ENCODE measurements around the gene SH3TC1. TPM values are rescaled to one million over a fixed set of nuclear protein-coding genes. Genes with fewer than 3 reads are reported as not detected.

The SH3TC1 gene
- total RNA-seq, 2 experiments from 2014 or later, result 28.5 to 28.8 TPM

DNA sequence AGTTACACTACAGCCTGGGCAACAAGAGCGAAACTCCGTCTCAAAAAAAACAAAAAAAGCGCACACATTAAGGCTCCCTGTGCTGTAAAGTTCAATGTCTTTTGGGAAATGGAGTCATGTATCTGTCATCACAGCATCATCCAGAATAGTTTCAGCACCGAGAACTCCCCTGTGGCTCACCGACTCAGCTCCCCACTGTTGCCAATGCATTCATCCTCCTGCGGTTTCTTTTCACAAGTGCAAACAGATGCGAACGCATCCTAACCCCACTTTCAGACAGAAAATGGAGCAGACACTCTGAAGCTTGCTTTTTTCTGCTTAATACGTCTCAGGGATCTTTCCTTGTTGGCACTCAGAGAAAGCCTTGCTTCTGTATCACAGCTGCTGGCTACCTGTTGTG lies 13.8 kb upstream of the SH3TC1 start:
- POLR2A ChIA-PET, result no interaction called here
- CTCF ChIA-PET, result interaction anchor here (1.5 kb wide), 1 partner anchor 9 kb away, joined by 9 read pairs; no protein-coding TSS in a partner anchor
- no peaks in the 10 kb centered on the region for H3K36me3 Mint-ChIP-seq
- no peak overlapping the region for H3K4me3 Mint-ChIP-seq
- no peaks in the 10 kb centered on the region for H3K4me1 Mint-ChIP-seq (ENCODE audit: low read depth)
- intact Hi-C loops (cut with micrococcal nuclease), result no loop called here
- no peak overlapping the region for H3K27ac Mint-ChIP-seq
- no peak for DNase-seq
- no peaks in the 10 kb centered on the region for H3K9me3 Mint-ChIP-seq
- H3K27me3 Mint-ChIP-seq, result no peaks in the 10 kb centered on the region

GRCh38 chr4:8185930-8186329 lies 13.2 kb upstream of the SH3TC1 start:
- H3K4me1 Mint-ChIP-seq (ENCODE audit: low read depth), result no peaks in the 10 kb centered on the region
- no peak for DNase-seq
- H3K27ac Mint-ChIP-seq, result no peak overlapping the region
- H3K27me3 Mint-ChIP-seq, result no peaks in the 10 kb centered on the region
- intact Hi-C loops (cut with micrococcal nuclease), result no loop called here
- ChIA-PET CTCF (interaction anchor here (1.5 kb wide), 1 partner anchor 10 kb away, joined by 9 read pairs; no protein-coding TSS in a partner anchor), POLR2A (no interaction called here)
- no peaks in the 10 kb centered on the region for H3K9me3 Mint-ChIP-seq
- H3K36me3 Mint-ChIP-seq, result no peaks in the 10 kb centered on the region
- H3K4me3 Mint-ChIP-seq, result no peak overlapping the region

DNA sequence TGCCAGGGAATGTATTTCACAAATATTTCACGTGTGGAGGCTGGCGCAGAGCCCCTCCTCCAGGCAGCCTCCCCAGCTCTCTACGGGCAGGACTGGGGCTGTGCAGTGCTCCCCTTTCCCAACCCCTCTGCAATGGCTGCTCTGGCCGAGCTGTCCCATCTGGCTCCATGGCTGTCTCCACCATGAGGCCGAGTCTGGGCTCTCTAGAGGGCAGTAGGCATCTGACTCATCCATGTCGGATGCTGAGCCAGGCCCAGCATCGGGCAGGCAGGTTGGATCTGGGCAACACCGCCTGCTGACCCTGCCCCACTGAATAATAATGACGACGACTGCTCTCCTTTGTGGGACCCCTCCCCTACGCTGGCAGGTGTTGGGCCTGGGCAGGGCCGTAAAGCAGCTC lies 11.0 kb upstream of the SH3TC1 start:
- Mint-ChIP-seq H3K36me3 (no peaks in the 10 kb centered on the region), H3K9me3 (no peaks in the 10 kb centered on the region), H3K4me1 (ENCODE audit: low read depth) (no peaks in the 10 kb centered on the region), H3K27ac (no peak overlapping the region), H3K4me3 (no peak overlapping the region), H3K27me3 (no peaks in the 10 kb centered on the region)
- intact Hi-C loops (cut with micrococcal nuclease), result no loop called here
- DNase-seq, result no peak
- ChIA-PET POLR2A (no interaction called here), CTCF (interaction anchor here (1.3 kb wide), 1 partner anchor 11 kb away, joined by 3 read pairs; no protein-coding TSS in a partner anchor)

DNA sequence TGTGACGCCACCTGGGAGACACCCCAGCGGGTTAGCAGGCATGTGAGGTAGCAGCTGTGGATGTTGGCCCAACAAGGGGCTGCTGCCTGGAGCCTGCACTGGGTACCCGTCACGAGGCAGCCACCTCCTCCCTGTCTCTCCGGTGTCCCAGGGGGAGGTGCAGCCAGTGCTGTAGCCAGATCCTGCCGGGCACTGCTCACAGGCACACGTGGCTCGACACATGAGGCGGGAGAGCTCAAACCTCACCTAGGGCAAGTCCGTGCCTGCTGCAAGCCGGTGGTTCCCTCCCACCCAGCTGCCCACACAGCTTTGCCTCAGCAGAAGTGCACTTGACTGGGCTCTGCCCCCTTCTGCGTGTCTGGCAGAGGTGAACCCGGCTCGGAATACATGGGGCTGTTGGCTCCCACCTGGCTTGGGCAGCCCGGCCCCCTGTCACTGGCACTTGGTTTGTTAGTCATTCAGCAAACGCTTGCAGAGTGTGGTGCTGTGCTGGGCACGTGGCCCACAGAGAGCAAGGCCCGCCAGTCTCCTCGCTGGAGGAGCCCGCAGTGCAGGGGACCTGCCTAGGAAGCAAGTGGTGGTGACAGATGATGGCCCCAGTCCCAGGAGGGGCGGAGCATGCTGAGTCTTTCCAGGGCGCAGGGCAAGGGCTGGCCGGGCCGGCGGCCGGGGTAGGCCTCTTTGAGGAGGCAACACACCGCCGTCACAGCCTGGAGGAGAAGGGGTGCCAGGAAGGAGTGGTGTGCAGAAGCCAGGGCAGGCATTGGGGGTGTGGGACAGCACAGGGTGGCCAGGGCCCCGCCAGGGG lies 10.1 kb upstream of the SH3TC1 start:
- DNase-seq, result no peak
- Mint-ChIP-seq H3K4me3 (no peak overlapping the region), H3K36me3 (no peaks in the 10 kb centered on the region), H3K27ac (no peak overlapping the region), H3K27me3 (no peaks in the 10 kb centered on the region), H3K4me1 (ENCODE audit: low read depth) (no peaks in the 10 kb centered on the region), H3K9me3 (no peaks in the 10 kb centered on the region)
- ChIA-PET CTCF (no interaction called here), POLR2A (no interaction called here)
- intact Hi-C loops (cut with micrococcal nuclease), result no loop called here

DNA sequence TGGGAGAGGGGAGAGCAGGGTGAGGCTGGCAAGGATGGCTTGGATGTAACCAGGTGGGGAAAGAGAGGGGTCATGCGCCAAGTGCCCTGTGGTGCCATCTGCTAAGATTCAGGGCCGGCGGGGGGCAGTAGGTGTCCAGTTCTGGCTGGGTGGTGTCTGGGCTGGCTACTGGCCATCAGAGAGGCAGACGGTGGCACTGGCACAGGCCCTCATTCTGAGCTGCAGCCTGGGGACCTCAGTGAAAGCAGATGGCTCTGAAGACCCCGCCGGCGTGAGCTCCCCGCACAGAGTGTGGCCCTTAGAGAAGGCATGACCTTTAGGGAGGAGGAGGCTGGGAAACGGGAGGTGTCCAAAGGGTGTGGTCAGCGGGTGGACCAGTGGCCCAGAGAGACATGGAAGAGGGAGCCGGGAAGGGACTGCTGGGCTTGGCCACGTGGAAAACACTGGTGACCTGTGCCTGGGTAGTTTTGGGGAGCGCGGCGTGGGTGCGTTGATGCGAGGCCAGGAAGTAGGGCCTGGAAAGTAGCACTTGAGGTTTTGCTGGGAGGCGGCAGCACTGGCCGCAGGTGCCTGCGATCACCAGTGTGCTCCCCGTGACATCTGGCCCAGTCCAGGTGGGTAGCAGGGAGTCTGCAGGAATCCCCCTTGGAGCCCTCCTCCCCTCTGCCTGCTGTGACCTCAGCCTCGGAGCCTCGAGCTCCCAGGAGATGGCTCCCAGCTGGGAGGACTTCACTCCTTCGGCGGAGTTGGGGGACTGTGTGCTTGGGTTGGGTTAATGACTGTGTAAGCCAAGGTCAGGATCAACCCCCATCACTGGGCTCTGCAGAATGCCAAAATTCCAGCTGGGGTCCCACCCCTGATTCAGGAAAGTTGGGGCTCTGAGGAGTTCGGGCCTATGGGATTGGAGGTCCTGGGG lies 9.3 kb upstream of the SH3TC1 start:
- Mint-ChIP-seq H3K27ac (no peak overlapping the region), H3K9me3 (no peaks in the 10 kb centered on the region)
- no peak for DNase-seq

DNA sequence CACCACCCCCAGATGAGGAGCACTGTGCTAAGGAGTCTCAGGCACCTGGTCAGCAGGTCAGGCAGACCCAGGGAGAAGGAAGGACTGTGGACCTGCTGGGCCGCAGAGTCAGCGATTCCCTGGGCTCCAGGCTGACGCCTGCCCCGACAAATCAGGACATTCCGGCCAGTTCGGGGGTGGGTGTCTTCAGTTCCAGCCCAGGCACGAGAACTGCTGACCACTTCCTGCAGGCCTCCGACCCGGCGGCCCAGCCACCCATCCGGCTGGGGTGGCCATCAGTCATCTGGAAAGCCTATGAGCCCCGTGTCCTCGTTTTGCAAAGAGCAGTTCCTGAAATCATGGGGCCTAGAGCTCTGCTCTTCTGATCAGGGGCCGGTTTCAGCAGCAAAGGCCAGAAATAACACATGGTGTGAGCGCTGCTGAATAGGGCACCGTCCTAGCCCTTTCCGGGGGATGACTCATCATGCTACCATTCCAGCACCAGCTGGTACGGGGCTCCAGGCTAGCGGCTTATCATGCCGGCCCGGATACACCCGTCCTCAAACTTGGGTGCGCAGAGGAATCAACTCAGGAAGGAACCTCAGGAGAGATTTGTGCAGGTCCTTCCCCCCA lies 7.8 kb upstream of the SH3TC1 start:
- DNase-seq, result no peak
- H3K27ac Mint-ChIP-seq, result no peak overlapping the region
- no peaks in the 10 kb centered on the region for H3K9me3 Mint-ChIP-seq
- ChIA-PET CTCF (interaction anchor here (1.6 kb wide), 1 partner anchor 15 kb away, joined by 6 read pairs; no protein-coding TSS in a partner anchor), POLR2A (no interaction called here)
- H3K4me3 Mint-ChIP-seq, result no peak overlapping the region
- no peaks in the 10 kb centered on the region for H3K27me3 Mint-ChIP-seq
- intact Hi-C loops (cut with micrococcal nuclease), result no loop called here
- H3K36me3 Mint-ChIP-seq, result no peaks in the 10 kb centered on the region
- H3K4me1 Mint-ChIP-seq (ENCODE audit: low read depth), result no peaks in the 10 kb centered on the region

More for the DNA sequence above, 9.3 kb upstream of the SH3TC1 start:
- Mint-ChIP-seq H3K36me3 (no peaks in the 10 kb centered on the region), H3K4me3 (no peak overlapping the region), H3K27me3 (no peaks in the 10 kb centered on the region), H3K4me1 (ENCODE audit: low read depth) (no peaks in the 10 kb centered on the region)
- intact Hi-C loops (cut with micrococcal nuclease), result no loop called here
- ChIA-PET CTCF (no interaction called here), POLR2A (no interaction called here)

DNA sequence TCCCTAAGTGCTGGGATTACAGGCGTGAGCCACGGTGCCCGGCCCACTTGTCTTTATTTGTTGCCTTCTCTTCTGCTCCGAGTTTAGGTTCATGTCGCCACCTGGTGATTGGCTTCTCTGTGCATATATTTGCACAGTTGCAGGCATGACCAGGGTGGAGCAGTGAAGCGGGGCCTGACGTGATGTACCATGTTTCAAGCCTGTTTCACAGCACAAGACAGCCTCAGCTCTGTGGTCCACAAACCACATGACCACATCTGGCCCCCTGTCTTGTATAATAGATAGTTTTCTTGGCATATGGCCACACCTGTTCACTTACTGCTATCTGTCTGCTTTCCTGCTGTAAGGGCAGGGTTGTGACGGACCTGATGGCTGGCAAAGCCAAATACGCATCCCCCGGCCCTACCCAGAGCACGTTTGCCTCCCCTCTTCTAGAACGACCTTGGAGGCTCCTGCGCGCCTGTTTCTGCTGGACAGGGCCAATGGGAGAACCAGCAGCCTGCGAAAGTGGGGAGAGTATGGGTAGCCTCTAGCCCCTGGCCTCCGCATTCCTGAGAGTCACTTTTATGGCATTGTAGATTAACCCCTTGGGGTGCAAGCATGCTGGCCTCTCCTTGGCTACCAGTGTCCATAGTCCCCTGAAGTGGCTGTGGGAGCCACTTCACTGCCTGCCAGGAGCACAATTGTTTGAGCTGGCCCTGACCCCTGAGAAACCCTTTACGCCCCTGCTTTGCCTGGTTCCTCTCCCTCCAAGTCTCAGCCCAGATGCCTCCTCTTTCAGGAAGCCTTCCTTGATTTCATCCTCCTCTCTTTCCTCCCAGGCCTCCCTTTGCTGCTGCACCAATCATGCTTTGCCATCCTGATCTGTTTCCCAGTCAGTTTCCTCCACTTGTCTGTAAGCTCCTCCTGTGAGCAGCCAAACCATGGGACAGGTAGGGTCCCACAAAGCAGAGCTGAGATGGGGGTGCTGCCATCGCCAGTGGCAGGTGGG lies 6.0 kb upstream of the SH3TC1 start:
- no peaks in the 10 kb centered on the region for H3K27me3 Mint-ChIP-seq
- CTCF ChIA-PET, result interaction anchor here (1.4 to 1.5 kb wide), 2 partner anchors 16 to 49 kb away, joined by 3 read pairs; no protein-coding TSS in a partner anchor
- no peaks in the 10 kb centered on the region for H3K9me3 Mint-ChIP-seq
- DNase-seq, result peak; percentile 37
- no peaks in the 10 kb centered on the region for H3K36me3 Mint-ChIP-seq
- H3K4me1 Mint-ChIP-seq (ENCODE audit: low read depth), result no peaks in the 10 kb centered on the region
- intact Hi-C loops (cut with micrococcal nuclease), result loop anchor here (2.0 kb wide), 1 partner anchor 16 kb away; no protein-coding TSS in a partner anchor
- no peak overlapping the region for H3K4me3 Mint-ChIP-seq
- POLR2A ChIA-PET, result no interaction called here
- H3K27ac Mint-ChIP-seq, result no peak overlapping the region

DNA sequence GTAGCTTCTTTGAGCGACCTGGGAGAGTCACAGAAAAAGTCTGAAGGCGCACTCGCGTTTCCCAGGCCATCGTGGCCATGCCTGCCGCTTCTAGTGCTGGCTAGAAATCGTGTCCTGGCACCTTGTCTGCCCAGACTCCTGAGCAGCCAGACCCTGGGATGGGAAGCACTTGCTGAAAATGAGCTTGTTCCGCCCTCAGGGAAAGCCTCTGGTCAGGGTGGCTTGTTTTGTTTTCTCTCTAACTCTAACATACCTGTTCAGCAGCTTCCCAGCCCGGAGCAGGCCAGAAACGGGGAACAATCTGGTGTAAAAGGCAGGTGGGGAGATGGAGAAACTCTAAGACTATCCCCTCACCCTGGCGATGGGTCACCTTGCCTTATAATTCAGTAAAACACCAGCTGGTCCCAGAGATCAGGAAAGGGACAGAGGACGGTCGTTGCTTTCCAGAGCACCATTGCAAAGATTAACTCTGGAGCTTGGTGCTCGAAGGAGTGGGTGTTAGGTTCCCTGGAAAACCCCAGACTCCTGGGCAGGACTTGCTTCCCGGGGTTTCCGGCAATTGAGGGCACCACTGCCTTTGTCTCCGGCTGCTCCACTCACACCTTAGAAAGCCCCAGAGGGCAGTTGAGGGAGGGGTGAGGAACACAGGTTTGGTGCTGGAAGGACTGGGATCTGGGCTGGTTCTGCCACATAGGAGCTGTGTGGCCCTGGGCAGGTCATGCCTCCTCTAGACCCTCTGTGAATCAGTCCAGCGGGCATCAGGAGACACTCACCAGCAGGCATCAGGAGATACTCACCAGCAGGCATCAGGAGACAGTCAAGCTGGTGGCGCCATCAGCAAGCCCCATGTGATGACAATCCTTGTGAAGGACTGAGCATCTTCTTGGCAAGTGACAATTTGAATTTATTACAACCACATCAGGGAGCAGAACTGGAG lies 4.5 kb upstream of the SH3TC1 start:
- H3K27ac Mint-ChIP-seq, result no peak overlapping the region
- ChIA-PET POLR2A (no interaction called here), CTCF (interaction anchor here (0.9 to 1.4 kb wide), 2 partner anchors 18 to 48 kb away, joined by 3 to 4 read pairs; no protein-coding TSS in a partner anchor)
- peaks cover 12% of the 10 kb centered on the region for H3K4me1 Mint-ChIP-seq (ENCODE audit: low read depth)
- no peaks in the 10 kb centered on the region for H3K9me3 Mint-ChIP-seq
- H3K36me3 Mint-ChIP-seq, result no peaks in the 10 kb centered on the region
- no peaks in the 10 kb centered on the region for H3K27me3 Mint-ChIP-seq
- intact Hi-C loops (cut with micrococcal nuclease), result loop anchor here (5.0 kb wide), 1 partner anchor 37 kb away; the partner anchor contains the start of gene ABLIM2
- DNase-seq, result no peak
- H3K4me3 Mint-ChIP-seq, result no peak overlapping the region

- intact Hi-C loops (cut with micrococcal nuclease), result loop anchor here (5.0 kb wide), 1 partner anchor 38 kb away; the partner anchor contains the start of gene ABLIM2
- H3K36me3 Mint-ChIP-seq, result no peaks in the 10 kb centered on the region
- no peak overlapping the region for H3K4me3 Mint-ChIP-seq
- no peaks in the 10 kb centered on the region for H3K27me3 Mint-ChIP-seq
- no peak for DNase-seq
- H3K27ac Mint-ChIP-seq, result no peak overlapping the region
- POLR2A ChIA-PET, result no interaction called here
- peaks cover 15% of the 10 kb centered on the region for H3K4me1 Mint-ChIP-seq (ENCODE audit: low read depth)
- no peaks in the 10 kb centered on the region for H3K9me3 Mint-ChIP-seq
- CTCF ChIA-PET, result interaction anchor here (0.9 kb wide), 1 partner anchor 18 kb away, joined by 4 read pairs; no protein-coding TSS in a partner anchor
Observed at GRCh38 chr4:8195431-8195830, 3.7 kb upstream of the SH3TC1 start.

GRCh38 chr4:8195841-8196458 lies 3.1 kb upstream of the SH3TC1 start:
- H3K27me3 Mint-ChIP-seq, result no peaks in the 10 kb centered on the region
- no peaks in the 10 kb centered on the region for H3K9me3 Mint-ChIP-seq
- ChIA-PET POLR2A (no interaction called here), CTCF (no interaction called here)
- no peaks in the 10 kb centered on the region for H3K36me3 Mint-ChIP-seq
- intact Hi-C loops (cut with micrococcal nuclease), result loop anchor here (5.0 kb wide), 1 partner anchor 39 kb away; the partner anchor contains the start of gene ABLIM2
- peaks cover 20% of the 10 kb centered on the region for H3K4me1 Mint-ChIP-seq (ENCODE audit: low read depth)
- H3K4me3 Mint-ChIP-seq, result no peak overlapping the region
- no peak overlapping the region for H3K27ac Mint-ChIP-seq
- no peak for DNase-seq

Measured in activated CD4-positive, alpha-beta memory T cell treated with anti-CD3 and anti-CD28 coated beads for 36 hours (primary cell).